Lower leg skin (tissue), 3 donors: Measurements from ENCODE around the gene GALNT2.

Experiments used
- CTCF ChIP-seq, 3 donors: fragments of 450-650 bp; IDR thresholded peaks; one replicate each; pipeline ENCODE4 v1.5.1; 2016; ENCODE audit warnings: antibody characterized with exemption in 3 of 3, mild to moderate bottlenecking in 3 of 3, moderate library complexity in 2 of 3
- POLR2A ChIP-seq, 2 donors: fragments of 450-650 bp; IDR thresholded peaks; one replicate each; pipeline ENCODE4 v1.6.1; 2016 to 2017; ENCODE audit warnings: antibody characterized with exemption in 2 of 2, mild to moderate bottlenecking in 1 of 2, moderate library complexity in 1 of 2

- no peak for TF ChIP-seq POLR2A (IDR thresholded peaks at IDR 0.05)
- TF ChIP-seq CTCF (IDR thresholded peaks at IDR 0.05), result no peak
These were observed 122.3 kb downstream of the GALNT2 start for GRCh38 chr1:230189341-230189740.
